ENCODE data around the gene THUMPD3. TPM values are rescaled to one million over a fixed set of nuclear protein-coding genes. Genes with fewer than 3 reads are reported as not detected.

The THUMPD3 gene
- total and polyA plus RNA-seq, 7 donors = 40.0 to 70.5 (median 55.0) TPM

DNA sequence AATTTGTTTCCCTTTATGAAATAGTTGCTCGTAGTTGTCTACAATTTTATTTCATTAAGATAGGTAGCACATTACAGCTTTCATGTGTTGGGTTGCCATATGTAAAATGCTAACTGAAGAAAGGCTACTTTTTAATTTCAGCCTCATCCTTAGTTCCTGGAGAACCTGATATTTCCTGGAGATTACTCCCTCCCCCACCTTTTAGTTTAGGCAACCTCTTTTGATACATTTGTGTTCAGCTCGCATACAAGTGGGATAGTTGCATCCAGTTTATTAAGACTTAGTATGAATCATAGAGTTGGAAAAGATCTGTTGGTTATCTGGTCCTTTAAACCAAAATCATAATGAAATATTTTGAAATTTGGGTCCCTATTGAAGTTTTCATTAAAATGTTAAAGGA lies 40.6 kb downstream of the THUMPD3 start:
- no peak for DNase-seq
- intact Hi-C loops (cut with DNase I) = no loop called here
- TF ChIP-seq, protein P1, sequence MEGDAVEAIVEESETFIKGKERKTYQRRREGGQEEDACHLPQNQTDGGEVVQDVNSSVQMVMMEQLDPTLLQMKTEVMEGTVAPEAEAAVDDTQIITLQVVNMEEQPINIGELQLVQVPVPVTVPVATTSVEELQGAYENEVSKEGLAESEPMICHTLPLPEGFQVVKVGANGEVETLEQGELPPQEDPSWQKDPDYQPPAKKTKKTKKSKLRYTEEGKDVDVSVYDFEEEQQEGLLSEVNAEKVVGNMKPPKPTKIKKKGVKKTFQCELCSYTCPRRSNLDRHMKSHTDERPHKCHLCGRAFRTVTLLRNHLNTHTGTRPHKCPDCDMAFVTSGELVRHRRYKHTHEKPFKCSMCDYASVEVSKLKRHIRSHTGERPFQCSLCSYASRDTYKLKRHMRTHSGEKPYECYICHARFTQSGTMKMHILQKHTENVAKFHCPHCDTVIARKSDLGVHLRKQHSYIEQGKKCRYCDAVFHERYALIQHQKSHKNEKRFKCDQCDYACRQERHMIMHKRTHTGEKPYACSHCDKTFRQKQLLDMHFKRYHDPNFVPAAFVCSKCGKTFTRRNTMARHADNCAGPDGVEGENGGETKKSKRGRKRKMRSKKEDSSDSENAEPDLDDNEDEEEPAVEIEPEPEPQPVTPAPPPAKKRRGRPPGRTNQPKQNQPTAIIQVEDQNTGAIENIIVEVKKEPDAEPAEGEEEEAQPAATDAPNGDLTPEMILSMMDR (IDR thresholded peaks at IDR 0.05) = no peak
- no peak for ATAC-seq
- Histone ChIP-seq H3K4me1 (peaks cover 89% of the 10 kb centered on the region), H3K27ac (peak overlapping the region; percentile 64), H3K4me3 (peak overlapping the region; percentile 35), H3K36me3 (ENCODE audit: insufficient read depth in 1 of 2, low read depth in 1 of 2) (no peaks in the 10 kb centered on the region), H3K9me3 (no peaks in the 10 kb centered on the region), H3K27me3 (ENCODE audit: insufficient read depth in 3 of 3, low read length in 2 of 3) (no peaks in the 10 kb centered on the region)
- 36 to 52% (median 41%) methylated on average over 2 of the region's 2 CpGs for WGBS, 3 donors

DNA sequence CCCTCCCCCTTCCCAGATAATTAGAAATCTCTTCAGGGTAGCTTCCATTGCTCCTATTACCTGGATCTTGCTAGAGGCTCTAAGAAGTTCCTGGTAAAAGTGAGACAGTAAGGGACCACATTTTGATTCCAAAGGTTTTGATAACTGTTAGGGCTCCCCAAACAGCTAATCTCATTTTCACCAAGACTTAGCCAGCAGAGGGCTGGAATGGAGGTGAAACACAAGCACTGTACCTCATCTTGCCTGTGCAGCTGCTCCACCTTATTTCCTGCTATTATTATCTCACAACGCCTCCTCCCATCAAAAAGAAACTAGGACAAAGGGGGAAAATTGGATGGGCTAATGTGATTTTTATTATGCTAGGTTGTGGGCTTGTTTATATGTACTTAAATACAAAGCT lies 41.8 kb downstream of the THUMPD3 start:
- TF ChIP-seq, protein P1 (IDR thresholded peaks at IDR 0.05) = no peak
- Histone ChIP-seq H3K4me1 (peaks cover 98% of the 10 kb centered on the region), H3K27me3 (ENCODE audit: insufficient read depth in 3 of 3, low read length in 2 of 3) (no peaks in the 10 kb centered on the region), H3K27ac (peak overlapping the region; percentile 64), H3K4me3 (peak overlapping the region; percentile 35), H3K36me3 (ENCODE audit: insufficient read depth in 1 of 2, low read depth in 1 of 2) (no peaks in the 10 kb centered on the region), H3K9me3 (no peaks in the 10 kb centered on the region)
- peak in 3 of 4 donors; percentile 23 to 41 (median 39) for ATAC-seq
- DNase-seq = no peak
- intact Hi-C loops (cut with DNase I) = no loop called here
- 0 to 14% (median 13%) methylated on average over 1 of the region's 1 CpG for WGBS, 3 donors

DNA sequence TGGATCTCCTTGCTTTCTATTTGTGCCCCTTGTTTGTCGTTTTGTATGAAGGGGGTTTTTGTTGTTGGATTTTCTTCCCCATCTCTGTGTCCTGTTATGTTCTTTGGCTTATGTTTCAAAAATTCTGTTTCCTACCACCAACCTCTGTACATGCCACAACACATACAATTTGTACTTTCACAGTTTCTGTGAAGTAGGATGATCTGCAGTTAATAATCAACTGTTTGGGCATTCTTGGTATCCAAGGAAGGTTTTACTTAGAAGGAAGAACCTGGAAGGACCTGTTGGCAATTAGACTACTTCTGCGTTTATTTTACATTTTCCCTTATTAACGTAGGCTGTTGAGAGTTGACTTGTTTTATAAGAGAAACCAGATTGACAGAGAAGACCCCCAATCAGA lies 42.9 kb downstream of the THUMPD3 start:
- no peaks in the 10 kb centered on the region for H3K27me3 ChIP-seq (ENCODE audit: insufficient read depth in 3 of 3, low read length in 2 of 3)
- WGBS, 3 donors = 46 to 51% (median 47%) methylated on average over 3 of the region's 3 CpGs
- H3K9me3 ChIP-seq = no peaks in the 10 kb centered on the region
- DNase-seq = no peak
- intact Hi-C loops (cut with DNase I) = no loop called here
- TF ChIP-seq, protein P1 (IDR thresholded peaks at IDR 0.05) = no peak
- no peak for ATAC-seq
- no peaks in the 10 kb centered on the region for H3K36me3 ChIP-seq (ENCODE audit: insufficient read depth in 1 of 2, low read depth in 1 of 2)
- H3K4me1 ChIP-seq = peaks cover 98% of the 10 kb centered on the region
- peak overlapping the region; percentile 64 for H3K27ac ChIP-seq
- peak overlapping the region; percentile 35 for H3K4me3 ChIP-seq

DNA sequence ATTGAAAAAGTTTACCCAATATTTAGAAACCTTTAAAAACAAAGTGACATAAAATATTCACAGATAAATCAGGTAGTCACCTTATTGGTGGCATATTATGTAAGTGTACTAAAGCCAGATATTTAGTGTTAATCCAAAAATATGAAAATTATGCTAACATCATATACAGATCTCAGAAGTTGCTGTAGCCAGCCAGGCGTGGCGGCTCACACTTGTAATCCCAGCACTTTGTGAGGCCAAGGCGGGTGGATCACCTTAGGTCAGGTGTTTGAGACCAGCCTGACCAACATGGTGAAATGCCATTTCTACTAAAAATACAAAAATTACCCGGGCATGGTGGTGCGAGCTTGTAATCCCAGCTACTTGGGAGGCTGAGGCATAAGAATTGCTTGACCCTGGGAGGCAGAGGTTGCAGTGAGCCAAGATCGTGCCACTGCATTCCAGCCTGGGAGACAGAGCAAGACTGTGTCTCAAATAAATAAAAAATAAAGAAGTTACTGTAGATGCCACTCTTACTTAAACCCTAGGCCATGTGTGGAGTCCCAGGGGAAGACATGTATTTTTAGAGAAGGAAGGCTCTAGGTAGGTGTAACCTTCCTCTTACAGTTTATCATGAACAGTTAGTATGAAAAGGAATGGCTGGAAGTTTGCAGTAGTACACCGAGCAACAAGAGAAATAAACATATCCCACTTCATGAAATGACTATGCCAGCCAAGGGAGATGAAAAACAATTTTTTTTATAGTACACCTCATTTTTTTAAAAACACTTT lies 44.2 kb downstream of the THUMPD3 start:
- Histone ChIP-seq H3K36me3 (ENCODE audit: insufficient read depth in 1 of 2, low read depth in 1 of 2) (no peaks in the 10 kb centered on the region), H3K4me3 (no peak overlapping the region), H3K4me1 (peaks cover 98% of the 10 kb centered on the region), H3K27me3 (ENCODE audit: insufficient read depth in 3 of 3, low read length in 2 of 3) (no peaks in the 10 kb centered on the region), H3K27ac (no peak overlapping the region), H3K9me3 (no peaks in the 10 kb centered on the region)
- intact Hi-C loops (cut with DNase I) = no loop called here
- DNase-seq (no peak), ATAC-seq (peak in 1 of 4 donors; percentile 30)
- 66 to 77% (median 69%) methylated on average over 7 of the region's 7 CpGs for WGBS, 3 donors
- TF ChIP-seq, protein P1 (IDR thresholded peaks at IDR 0.05) = no peak

Data from psoas muscle (tissue), 8 donors.